ENCODE data around the gene GOLGA8B.
"Not testable (repeated sequence)": the region's sequence is repeated elsewhere in the genome, so short reads cannot be mapped to it uniquely, and the experiment has no call there.

The GOLGA8B gene

GRCh38 chr15:34597316-34597715 is 13.9 kb upstream of the GOLGA8B start:
- no peak for DNase-seq

- DNase-seq, result no peak
These were observed 10.9 kb upstream of the GOLGA8B start for GRCh38 chr15:34594361-34594760.

DNA sequence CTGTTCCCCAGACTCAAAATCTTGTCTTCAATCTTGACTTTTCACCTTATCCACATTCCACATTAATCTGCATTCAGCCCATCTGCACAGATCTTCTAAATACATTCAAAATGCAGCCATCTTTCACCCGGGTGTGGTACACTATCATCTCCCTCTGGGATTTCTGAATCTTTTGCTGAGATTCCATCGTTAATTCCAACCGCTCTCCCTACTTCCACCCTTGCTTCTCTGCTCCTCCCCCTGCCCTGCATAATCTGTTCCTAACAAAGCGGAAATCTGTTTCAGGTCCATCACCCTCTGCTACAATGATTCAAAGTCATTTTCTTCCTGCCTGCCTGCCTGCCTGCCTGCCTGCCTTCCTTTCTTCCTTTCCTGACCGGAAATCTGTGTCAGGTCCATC is 7.9 kb upstream of the GOLGA8B start:
- no peak for DNase-seq

DNA sequence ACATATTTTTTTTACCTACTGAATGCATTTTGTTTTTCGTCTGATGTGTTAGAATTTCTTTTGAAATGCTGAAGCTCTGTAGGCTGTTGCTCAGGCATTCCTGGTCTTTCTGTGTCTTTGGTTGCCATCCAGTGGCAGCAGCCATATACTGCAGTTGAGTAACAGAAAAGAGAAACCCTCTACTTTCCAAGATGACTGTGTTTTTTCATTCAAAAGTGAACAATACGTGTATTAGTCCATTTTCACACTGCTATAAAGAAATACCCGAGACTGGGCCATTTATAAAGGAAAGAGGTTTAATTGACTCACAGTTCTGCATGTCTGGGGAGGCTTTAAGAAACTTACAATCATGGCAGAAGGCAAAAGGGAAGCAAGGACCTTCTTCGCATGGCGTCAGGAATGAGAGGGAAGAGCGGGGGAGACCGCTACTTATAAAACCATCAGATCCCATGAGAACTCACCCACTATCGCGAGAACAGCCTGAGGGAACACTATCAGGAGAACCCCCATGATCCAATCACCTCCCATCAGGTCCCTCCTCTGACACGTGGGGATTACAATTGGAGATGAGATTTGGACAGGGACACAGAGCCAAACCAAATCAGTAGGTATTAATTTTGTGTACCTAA is 4.7 kb upstream of the GOLGA8B start:
- DNase-seq, result peak; percentile 71

DNA sequence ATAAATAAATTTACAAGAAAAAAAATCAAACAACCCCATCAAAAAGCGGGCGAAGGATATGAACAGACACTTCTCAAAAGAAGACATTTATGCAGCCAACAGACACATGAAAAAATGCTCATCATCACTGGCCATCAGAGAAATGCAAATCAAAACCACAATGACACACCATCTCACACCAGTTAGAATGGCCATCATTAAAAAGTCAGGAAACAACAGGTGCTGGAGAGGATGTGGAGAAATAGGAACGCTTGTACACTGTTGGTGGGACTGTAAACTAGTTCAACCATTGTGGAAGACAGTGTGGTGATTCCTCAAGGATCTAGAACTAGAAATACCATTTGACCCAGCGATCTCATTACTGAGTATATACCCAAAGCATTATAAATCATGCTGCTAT is 2.5 kb upstream of the GOLGA8B start:
- not testable (repeated sequence) for DNase-seq

GRCh38 chr15:34584996-34585395 is 1.5 kb upstream of the GOLGA8B start:
- DNase-seq, result no peak

GRCh38 chr15:34584330-34584668 is 848 bp upstream of the GOLGA8B start:
- DNase-seq, result no peak

- no peak for DNase-seq
These were observed 735 bp downstream of the GOLGA8B start for GRCh38 chr15:34582461-34583371.

GRCh38 chr15:34581687-34582460 is 1.6 kb downstream of the GOLGA8B start:
- not testable (repeated sequence) for DNase-seq

DNA sequence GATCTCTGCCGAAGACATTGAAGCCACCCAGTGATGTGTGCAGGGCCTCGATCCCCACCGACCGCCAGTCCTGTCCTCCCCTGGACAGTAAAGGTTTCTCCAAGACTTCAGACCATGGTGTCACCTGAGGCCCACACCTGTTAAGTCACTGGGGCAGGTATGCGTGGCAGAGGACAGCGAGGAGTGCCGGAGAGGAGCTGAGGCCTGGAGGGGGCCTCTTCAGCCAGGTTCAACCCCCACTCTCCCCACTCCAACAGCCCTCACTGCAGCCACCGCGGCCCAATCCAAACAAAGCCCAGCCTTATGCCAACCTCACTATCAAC is 2.4 kb downstream of the GOLGA8B start:
- no peak for DNase-seq

DNA sequence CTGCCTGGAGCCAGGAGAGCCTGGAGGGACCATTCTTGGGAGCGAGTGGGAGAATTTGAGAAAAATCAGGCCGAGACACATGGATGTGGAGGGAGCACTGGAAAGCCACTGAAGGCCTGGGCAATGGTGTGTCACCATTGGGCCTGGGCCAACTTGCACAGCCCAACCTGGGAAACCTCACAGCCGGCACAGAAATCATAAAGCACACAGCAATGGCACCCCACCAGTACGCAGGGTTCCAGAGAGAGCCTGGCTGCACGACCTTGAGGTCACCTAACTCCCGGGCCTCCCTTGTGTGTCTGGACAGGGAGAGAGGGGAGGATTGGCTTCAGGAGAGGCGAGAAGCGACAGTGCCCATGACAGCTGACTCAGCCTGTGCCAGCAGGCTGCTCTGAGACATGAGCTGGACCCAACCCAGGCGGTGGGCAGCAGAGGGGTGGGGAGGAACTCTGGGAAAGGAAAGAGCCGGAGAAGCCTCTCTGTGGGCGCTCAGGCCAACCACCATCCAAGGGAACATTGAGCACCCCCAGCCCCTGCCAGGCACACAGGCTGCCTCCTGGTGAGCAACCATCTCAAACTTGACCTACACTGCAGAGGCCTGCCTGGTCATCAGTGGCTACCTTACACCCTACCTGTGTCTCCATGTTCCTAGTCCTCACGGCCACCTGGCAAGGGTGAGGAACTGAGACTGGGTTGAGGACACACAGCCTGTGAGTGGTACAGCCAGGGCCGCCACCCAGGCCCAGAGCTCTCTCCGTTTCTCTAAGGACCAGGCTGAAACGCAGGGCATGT is 3.0 kb downstream of the GOLGA8B start:
- DNase-seq, result peak; percentile 5

DNA sequence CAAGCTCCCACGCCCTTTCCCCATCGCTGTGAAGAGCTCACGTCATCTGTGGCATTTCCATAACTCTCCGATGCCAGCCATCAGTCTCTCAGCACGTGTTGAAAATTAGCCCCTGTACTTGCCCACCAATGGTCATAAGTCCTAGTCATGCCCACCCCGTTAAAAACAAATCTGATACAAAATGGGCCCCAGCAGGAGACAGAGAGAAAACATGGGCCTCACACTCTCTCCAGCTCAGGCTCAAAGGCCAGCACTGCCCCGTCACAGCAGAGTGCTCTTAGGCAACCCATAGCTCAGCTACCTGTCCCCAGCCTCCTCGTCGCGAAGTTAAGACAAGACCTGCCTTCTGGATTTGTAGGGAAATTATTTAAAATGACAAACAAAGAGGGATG is 5.2 kb downstream of the GOLGA8B start:
- no peak for DNase-seq

- DNase-seq, result not testable (repeated sequence)
These were observed 5.7 kb downstream of the GOLGA8B start for GRCh38 chr15:34577658-34578282.

- not testable (repeated sequence) for DNase-seq
These were observed 8.4 kb downstream of the GOLGA8B start for GRCh38 chr15:34575035-34575434.

- not testable (repeated sequence) for DNase-seq
These were observed 10.5 kb downstream of the GOLGA8B start for GRCh38 chr15:34572921-34573320.

DNA sequence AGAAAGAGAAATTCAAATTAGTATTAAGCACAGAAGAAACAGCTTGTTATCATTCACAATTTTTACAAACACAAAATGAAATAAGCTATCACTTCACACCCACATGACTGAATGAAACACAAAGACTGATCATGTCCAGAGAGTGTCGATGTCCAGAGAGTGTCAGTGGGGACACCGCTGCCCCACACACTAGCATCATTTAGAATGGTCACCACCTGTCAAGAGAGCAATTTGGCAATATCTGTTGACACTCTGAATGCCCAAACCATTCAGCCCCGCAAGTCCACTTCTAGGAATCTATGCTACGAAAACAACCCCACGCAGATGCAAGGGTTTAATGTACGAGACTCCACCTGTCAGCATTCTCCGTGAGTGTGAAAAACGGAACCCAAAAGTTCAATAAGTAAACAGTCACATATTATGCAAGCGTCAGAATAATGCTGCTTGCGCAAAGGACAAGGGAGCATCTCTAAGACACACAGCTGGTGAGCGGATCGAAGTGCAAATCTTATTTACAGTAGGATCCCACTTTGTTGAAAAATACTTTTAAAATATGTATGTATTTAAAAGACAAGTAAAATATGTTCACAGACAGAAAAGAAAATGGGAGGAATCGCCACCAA is 11.3 kb downstream of the GOLGA8B start:
- DNase-seq, result not testable (repeated sequence)

DNA sequence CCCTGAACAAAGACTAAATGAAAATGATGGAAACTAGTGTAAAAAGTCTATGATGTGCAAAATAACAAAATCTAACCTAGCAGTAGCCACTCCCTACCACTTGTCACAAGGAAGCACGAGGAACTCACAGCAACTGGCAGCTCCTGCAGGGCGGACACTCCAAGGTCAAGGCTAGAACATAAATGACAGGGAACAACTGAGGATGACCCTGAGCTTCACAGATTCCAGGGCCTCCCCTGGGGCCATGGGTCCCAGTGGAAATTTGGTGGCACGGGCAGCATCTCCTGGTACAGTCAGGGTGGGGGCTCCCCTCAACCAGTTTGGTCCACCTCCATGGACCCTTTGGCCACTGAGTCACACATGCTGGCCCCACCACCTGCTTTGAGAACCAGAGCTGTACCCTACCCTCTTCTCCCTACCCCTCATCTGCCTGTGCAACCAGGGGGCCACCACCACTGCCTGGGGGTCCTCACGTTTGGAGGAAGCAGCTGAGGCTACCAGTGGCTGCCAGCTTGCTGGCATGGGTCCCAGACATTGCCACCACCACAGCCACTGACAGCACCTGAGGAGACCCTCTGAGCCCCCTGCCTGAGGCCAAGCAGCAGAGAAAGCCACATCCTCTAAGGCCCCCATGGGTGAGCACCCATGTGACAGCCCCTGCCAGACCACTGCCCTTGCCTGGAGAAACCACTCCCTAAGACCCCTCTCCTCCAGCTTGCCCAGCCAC is 13.6 kb downstream of the GOLGA8B start:
- DNase-seq, result not testable (repeated sequence)

DNA sequence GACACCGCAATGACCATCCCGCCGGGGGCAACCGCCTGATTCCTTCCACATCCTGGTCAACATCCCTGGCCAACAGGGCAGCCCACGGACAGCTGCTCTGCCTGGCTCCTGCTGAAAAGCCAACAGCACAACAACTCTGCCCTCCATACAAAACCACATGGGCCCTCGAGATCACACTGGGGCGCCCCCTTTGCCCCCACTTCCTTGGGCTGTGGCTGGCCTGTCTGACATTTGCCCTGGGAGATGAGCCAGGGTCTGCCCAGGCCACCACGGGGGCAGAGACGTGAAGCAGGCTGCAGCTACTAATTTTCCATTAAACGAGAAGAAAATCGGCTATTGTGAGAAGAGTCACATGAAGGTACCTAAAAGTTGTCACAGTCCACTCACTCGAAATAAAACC is 16.3 kb downstream of the GOLGA8B start:
- DNase-seq, result not testable (repeated sequence)

DNA sequence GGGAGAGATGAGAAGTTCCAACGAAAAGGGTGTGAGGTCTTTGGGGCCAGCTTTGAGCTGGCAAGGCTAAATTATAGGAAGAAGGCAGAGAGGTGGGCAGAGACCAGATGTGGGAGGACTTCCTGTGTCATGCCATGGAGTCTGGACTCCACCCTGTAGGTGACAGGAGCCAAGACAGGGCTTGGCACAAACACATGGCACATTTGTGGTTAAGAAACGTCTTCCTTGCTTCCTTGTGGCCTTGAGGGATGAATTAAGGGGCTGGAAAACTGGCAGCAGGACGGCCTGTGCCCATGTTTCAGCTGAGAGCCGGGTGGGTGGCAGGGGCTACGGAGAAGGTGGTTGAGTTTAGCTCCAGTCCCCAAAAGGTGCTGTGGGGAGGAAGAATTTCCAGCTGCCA is 18.7 kb downstream of the GOLGA8B start:
- not testable (repeated sequence) for DNase-seq

DNA sequence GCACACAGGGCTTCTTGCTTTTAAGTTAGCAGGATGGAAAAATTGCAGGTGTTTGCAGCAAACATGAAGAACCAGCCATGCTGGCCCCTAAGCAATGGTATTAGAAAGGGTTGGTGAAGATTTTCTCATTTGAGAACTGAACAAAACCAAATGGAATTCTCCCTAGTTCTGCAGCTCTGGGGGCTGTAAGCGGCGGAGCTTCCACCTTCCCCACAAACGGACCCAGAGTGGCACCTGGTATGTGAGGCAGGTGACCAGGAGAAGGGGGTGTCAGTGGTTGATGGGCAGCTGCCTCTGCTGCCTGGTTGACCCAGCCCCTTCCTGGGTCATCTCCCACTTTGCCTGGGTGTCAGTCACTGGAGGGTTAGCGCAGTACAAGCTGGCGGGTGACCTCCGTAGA is 22.6 kb downstream of the GOLGA8B start:
- DNase-seq, result not testable (repeated sequence)

GRCh38 chr15:34559764-34560163 is 23.7 kb downstream of the GOLGA8B start:
- not testable (repeated sequence) for DNase-seq
